Endodermal cell (in vitro differentiated cells): ENCODE results near the gene PIN4. TPM values are rescaled to one million over a fixed set of nuclear protein-coding genes. Genes with fewer than 3 reads are reported as not detected.

Experiments
- DNase-seq: peaks from one replicate; pipeline ENCODE4 v3.0.0-alpha.2; 2017
- H3K27ac ChIP-seq: 2 replicates; pipeline ENCODE4 v1.5.1; 2013; ENCODE audit warnings: mild to moderate bottlenecking, low read depth, low read length, moderate library complexity
- H3K27me3 ChIP-seq: 2 replicates; pipeline ENCODE4 v1.6.1; 2013; ENCODE audit warnings: mild to moderate bottlenecking, low read length, moderate library complexity; ENCODE audit not compliant: insufficient read depth, control insufficient read depth, poor library complexity, severe bottlenecking
- H3K36me3 ChIP-seq: 2 replicates; pipeline ENCODE4 v1.7.0; 2013; ENCODE audit warnings: mild to moderate bottlenecking, low read length, moderate library complexity; ENCODE audit not compliant: control insufficient read depth, insufficient read depth
- H3K4me1 ChIP-seq: one replicate; pipeline ENCODE4 v1.7.0; 2013; ENCODE audit warnings: low read length; ENCODE audit not compliant: control insufficient read depth, insufficient read depth
- H3K4me3 ChIP-seq: 2 replicates; pipeline ENCODE4 v1.5.1; 2013; ENCODE audit warnings: mild to moderate bottlenecking, low read length, moderate library complexity
- H3K9ac ChIP-seq: 2 replicates; pipeline ENCODE4 v1.6.1; 2013; ENCODE audit warnings: mild to moderate bottlenecking, low read length, moderate library complexity; ENCODE audit not compliant: poor library complexity, severe bottlenecking; ENCODE audit errors: extremely low read depth
- H3K9me3 ChIP-seq: 2 replicates; pipeline ENCODE4 v1.6.1; 2013; ENCODE audit warnings: mild to moderate bottlenecking, low read length, moderate library complexity; ENCODE audit not compliant: control insufficient read depth
- H3K27ac Mint-ChIP-seq: 2 replicates; pipeline ENCODE4 v1.8.0; 2020; ENCODE audit warnings: mixed read lengths
- H3K27me3 Mint-ChIP-seq: 2 replicates; pipeline ENCODE4 v1.8.0; 2021; ENCODE audit warnings: mild to moderate bottlenecking, mixed read lengths; ENCODE audit not compliant: insufficient read depth
- H3K36me3 Mint-ChIP-seq: 2 replicates; pipeline ENCODE4 v1.8.0; 2020; ENCODE audit warnings: low read depth, mixed read lengths
- H3K4me1 Mint-ChIP-seq: 2 replicates; pipeline ENCODE4 v1.8.0; 2020; ENCODE audit warnings: mixed read lengths
- H3K4me3 Mint-ChIP-seq: 2 replicates; pipeline ENCODE4 v1.8.0; 2020; ENCODE audit warnings: mild to moderate bottlenecking, moderate library complexity, mixed read lengths
- H3K9me3 Mint-ChIP-seq: 2 replicates; pipeline ENCODE4 v1.8.0; 2020; ENCODE audit warnings: mild to moderate bottlenecking, mixed read lengths
- CTCF ChIP-seq: fragments of 200-600 bp; sonication (generic); conservative IDR thresholded peaks from 2 replicates; pipeline ENCODE4 v1.5.0; 2021; ENCODE audit warnings: antibody characterized with exemption, mild to moderate bottlenecking
- WGBS, 2 experiments: methylation state at CpG; one replicate each; pipeline versions ENCODE4 v1.1.5 to v1.1.7; 2013; ENCODE audit warnings: missing lambda C conversion rate in 2 of 2, mixed read lengths in 1 of 2; ENCODE audit not compliant: insufficient coverage in 1 of 2, insufficient read length in 1 of 2; 5-methylcytosine and 5-hydroxymethylcytosine counted together
- total RNA-seq, 2 donors: library from RNA; stranded (reverse); fragmentation: NEBNext Ultra II Directional in 1 of 2; extraction: Animal tissue kit (Norgen Biotek cat#: 25700) in 1 of 2; gene quantifications; 2 replicates in 1 of 2; 3 replicates in 1 of 2; pipeline ENCODE4 v1.2.1, GENCODE V29; 2021

Gene PIN4
- total RNA-seq, 2 donors from 2014 or later: 16.6 to 17.2 TPM

DNA sequence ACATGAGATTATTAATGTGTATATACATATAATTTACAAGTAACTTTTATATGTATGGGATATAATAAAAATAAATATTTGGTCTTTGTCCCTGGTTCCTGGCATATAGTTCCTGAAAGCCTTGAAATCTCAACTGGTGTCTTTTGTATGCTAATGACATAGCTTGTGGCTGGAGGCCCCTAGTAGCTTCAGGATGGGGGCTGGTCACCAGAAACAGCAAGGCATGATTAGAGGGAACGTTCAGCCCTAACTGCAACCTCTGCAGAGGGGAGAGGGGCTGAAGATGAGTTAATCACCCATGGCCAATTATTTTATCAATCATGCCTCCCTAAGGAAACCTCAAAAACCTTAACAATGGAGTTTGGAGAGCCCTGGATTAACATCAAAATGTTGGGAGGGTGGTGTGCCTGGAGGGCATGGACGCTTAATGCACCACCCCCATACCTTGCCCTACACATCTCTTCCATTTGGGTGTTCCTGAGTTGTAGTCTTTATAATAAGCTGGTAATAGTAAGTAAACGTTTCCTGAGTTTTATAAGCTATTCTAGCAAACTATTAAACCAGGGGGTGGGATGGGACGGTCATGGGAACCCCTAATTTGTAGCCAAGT, 21.3 kb downstream of the PIN4 start:
- Mint-ChIP-seq H3K27ac (peak overlapping the region; percentile 72), H3K4me1 (peaks cover 18% of the 10 kb centered on the region), H3K27me3 (no peaks in the 10 kb centered on the region), H3K4me3 (peak overlapping the region; percentile 35), H3K36me3 (peaks cover 46% of the 10 kb centered on the region), H3K9me3 (peaks cover 62% of the 10 kb centered on the region)
- Histone ChIP-seq H3K27ac (no peak overlapping the region), H3K27me3 (no peaks in the 10 kb centered on the region), H3K9me3 (no peaks in the 10 kb centered on the region), H3K36me3 (peaks cover 44% of the 10 kb centered on the region), H3K4me3 (no peak overlapping the region), H3K9ac (no peak overlapping the region), H3K4me1 (no peaks in the 10 kb centered on the region)
- 59% methylated on average over 2 of the region's 4 CpGs; no CpG with 5 or more reads in 1 of the 2 experiments for WGBS, 2 experiments
- TF ChIP-seq CTCF: no peak
- peak; percentile 45 for DNase-seq

- Mint-ChIP-seq H3K4me3 (no peak overlapping the region), H3K4me1 (peaks cover 18% of the 10 kb centered on the region), H3K27ac (no peak overlapping the region), H3K27me3 (no peaks in the 10 kb centered on the region), H3K36me3 (peaks cover 47% of the 10 kb centered on the region), H3K9me3 (peaks cover 61% of the 10 kb centered on the region)
- no peak for TF ChIP-seq CTCF
- Histone ChIP-seq H3K36me3 (peaks cover 46% of the 10 kb centered on the region), H3K9ac (no peak overlapping the region), H3K9me3 (no peaks in the 10 kb centered on the region), H3K4me3 (no peak overlapping the region), H3K4me1 (no peaks in the 10 kb centered on the region), H3K27ac (no peak overlapping the region), H3K27me3 (no peaks in the 10 kb centered on the region)
- DNase-seq: no peak
- WGBS, 2 experiments: 91% methylated on average over 6 of the region's 6 CpGs; no CpG with 5 or more reads in 1 of the 2 experiments
Observed at GRCh38 chrX:72203421-72203820, 21.9 kb downstream of the PIN4 start.

DNA sequence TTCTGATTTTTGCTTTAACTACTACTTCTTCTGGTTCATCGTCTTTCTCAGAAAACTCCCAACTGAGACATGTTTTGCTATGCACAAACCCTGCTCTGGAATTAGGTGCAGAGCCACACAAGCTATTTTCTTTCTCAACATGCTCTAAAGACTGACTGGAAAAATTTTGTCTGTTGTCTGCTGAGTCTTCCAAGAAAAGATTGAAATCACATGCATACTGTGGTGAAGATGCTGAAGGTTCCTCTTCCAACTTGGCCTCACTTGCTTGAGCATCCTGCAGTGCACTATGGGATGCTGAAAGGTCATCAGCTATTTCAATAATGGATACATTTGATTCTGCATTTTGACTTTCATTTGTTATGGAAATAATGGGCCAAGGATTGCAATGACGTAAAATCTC, 24.1 kb downstream of the PIN4 start:
- H3K9me3 ChIP-seq: no peaks in the 10 kb centered on the region
- no peaks in the 10 kb centered on the region for H3K27me3 Mint-ChIP-seq
- 91 to 100% methylated on average over 1 to 2 of the region's 2 CpGs for whole genome bisulfite sequencing, 2 experiments
- H3K4me1 Mint-ChIP-seq: peaks cover 18% of the 10 kb centered on the region
- H3K27me3 ChIP-seq: no peaks in the 10 kb centered on the region
- no peak for TF ChIP-seq CTCF
- no peak overlapping the region for H3K27ac ChIP-seq
- DNase-seq: no peak
- H3K4me1 ChIP-seq: no peaks in the 10 kb centered on the region
- no peak overlapping the region for H3K27ac Mint-ChIP-seq
- H3K9ac ChIP-seq: no peak overlapping the region
- H3K36me3 Mint-ChIP-seq: peaks cover 50% of the 10 kb centered on the region
- no peak overlapping the region for H3K4me3 Mint-ChIP-seq
- no peak overlapping the region for H3K4me3 ChIP-seq
- peaks cover 42% of the 10 kb centered on the region for H3K36me3 ChIP-seq
- H3K9me3 Mint-ChIP-seq: peaks cover 62% of the 10 kb centered on the region
